OCI-LY7 (cell line): Measurements from ENCODE around the gene METRN. TPM values are rescaled to one million over a fixed set of nuclear protein-coding genes. Genes with fewer than 3 reads are reported as not detected.

Experiments used
- BruUV-seq: library from RNA; stranded (reverse); fragments of 400-500 nt; replicated peaks from 2 replicates; lab custom pipeline; 2021; lab: Mats Ljungman, UMichigan
- CTCF ChIA-PET: fragments of 300-600 bp; sonication (Branson Sonifier 250); formaldehyde crosslinking; loops from one replicate; lab custom pipeline; 2022; ENCODE audit warnings: antibody characterized with exemption; ENCODE audit not compliant: unreplicated experiment; lab: Charles Lee
- POLR2A ChIA-PET: fragments of 300-600 bp; sonication (Branson Sonifier 250); formaldehyde crosslinking; loops from one replicate; lab custom pipeline; 2022; ENCODE audit warnings: antibody characterized with exemption; lab: Charles Lee
- DNase-seq: peaks from one replicate; pipeline ENCODE4 v3.0.0-alpha.2; 2015; ENCODE audit warnings: low spot score
- H2AFZ ChIP-seq: fragments of 200-600 bp; sonication (generic), shearing (Covaris generic); 2 replicates; pipeline ENCODE4 v1.6.1; 2014; ENCODE audit warnings: mild to moderate bottlenecking, antibody characterized with exemption, low read length, moderate library complexity
- H3K27ac ChIP-seq: fragments of 200-600 bp; sonication (generic); 2 replicates; pipeline ENCODE4 v1.5.1; 2014; ENCODE audit warnings: mixed run types, low read depth, mild to moderate bottlenecking, moderate library complexity, low read length, inconsistent platforms; ENCODE audit not compliant: poor library complexity, severe bottlenecking
- H3K36me3 ChIP-seq: fragments of 200-600 bp; sonication (generic); 2 replicates; pipeline ENCODE4 v1.6.1; 2014; ENCODE audit warnings: mild to moderate bottlenecking, antibody characterized with exemption, low read length, moderate library complexity, mixed read lengths; ENCODE audit not compliant: insufficient read depth
- H3K4me1 ChIP-seq: fragments of 200-600 bp; sonication (generic); 2 replicates; pipeline ENCODE4 v1.5.1; 2014; ENCODE audit warnings: mild to moderate bottlenecking, low read length; ENCODE audit not compliant: insufficient read depth, poor library complexity, severe bottlenecking
- H3K4me2 ChIP-seq: fragments of 200-600 bp; sonication (generic); 2 replicates; pipeline ENCODE4 v1.6.1; 2014; ENCODE audit warnings: mild to moderate bottlenecking, low read length
- H3K4me3 ChIP-seq: fragments of 200-600 bp; sonication (generic); 2 replicates; pipeline ENCODE4 v1.5.1; 2014; ENCODE audit warnings: mild to moderate bottlenecking, low read depth, low read length; ENCODE audit not compliant: poor library complexity, severe bottlenecking
- H3K79me2 ChIP-seq: fragments of 200-600 bp; sonication (generic); 2 replicates; pipeline ENCODE4 v1.6.1; 2016; ENCODE audit warnings: low read depth, mild to moderate bottlenecking, low read length, moderate library complexity, mixed read lengths; ENCODE audit not compliant: insufficient read depth
- H3K9me2 ChIP-seq: fragments of 200-600 bp; sonication (generic); 2 replicates; pipeline ENCODE4 v1.6.1; 2016; ENCODE audit warnings: mild to moderate bottlenecking, low read length, mixed read lengths; ENCODE audit not compliant: insufficient read depth
- H3K9me3 ChIP-seq: fragments of 200-600 bp; sonication (generic); 2 replicates; pipeline ENCODE4 v1.6.1; 2014; ENCODE audit warnings: mild to moderate bottlenecking, mixed run types, low read length, mixed read lengths
- H4K20me1 ChIP-seq: fragments of 200-600 bp; sonication (generic); 2 replicates; pipeline ENCODE4 v1.6.1; 2014; ENCODE audit warnings: mild to moderate bottlenecking, antibody characterized with exemption, low read length, moderate library complexity, mixed read lengths; ENCODE audit not compliant: insufficient read depth
- CTCF ChIP-seq: fragments of 200-600 bp; sonication (generic); conservative IDR thresholded peaks from 2 replicates; pipeline ENCODE4 v1.5.1; 2014; ENCODE audit warnings: mild to moderate bottlenecking, antibody characterized with exemption, low read length, moderate library complexity, mixed read lengths
- EZH2phosphoT487 ChIP-seq: fragments of 200-600 bp; sonication (generic); IDR thresholded peaks from 2 replicates; pipeline ENCODE4 v1.6.1; 2018; ENCODE audit warnings: low read depth, borderline replicate concordance, mild to moderate bottlenecking, mixed run types, antibody characterized with exemption, low read length, moderate library complexity, mixed read lengths
- intact Hi-C: fragments of 100-400 bp; cut with micrococcal nuclease; formaldehyde crosslinking; loops from one replicate; pipeline ENCODE4 v1.10.0; 2022; ENCODE audit not compliant: unreplicated experiment
- total RNA-seq, 2 experiments: library from RNA; depleted of rRNA in 1 of 2; stranded (reverse); fragments of >200 nt in 1 of 2; shearing (Covaris generic) in 1 of 2; gene quantifications; 2 replicates each; pipeline ENCODE4 v1.2.3, GENCODE V29; 2014 to 2022

The METRN gene
- total RNA-seq, 2 experiments from 2014 or later: 14.4 to 15.9 TPM

GRCh38 chr16:739560-740458, 24.9 kb downstream of the METRN start:
- H2AFZ ChIP-seq: no peak overlapping the region

GRCh38 chr16:740459-740763, 25.5 kb downstream of the METRN start:
- CTCF ChIA-PET: interaction anchor here (0.7 kb wide), 1 partner anchor 20 kb away, joined by 4 read pairs; no protein-coding TSS in a partner anchor
- peak overlapping the region; percentile 89 for H3K4me2 ChIP-seq
- H4K20me1 ChIP-seq: no peaks in the 10 kb centered on the region
- peak overlapping the region; percentile 97 for H3K27ac ChIP-seq
- no TSS peak for BruUV-seq
- no peaks in the 10 kb centered on the region for H3K9me3 ChIP-seq
- peaks cover 24% of the 10 kb centered on the region for H3K36me3 ChIP-seq
- H3K4me3 ChIP-seq: peak overlapping the region; percentile 91
- peaks cover 50% of the 10 kb centered on the region for H3K4me1 ChIP-seq
- DNase-seq: no peak
- TF ChIP-seq CTCF: no peak
- TF ChIP-seq EZH2phosphoT487: no peak
- H2AFZ ChIP-seq: no peak overlapping the region; the same call in 1 of the 2 replicates
- intact Hi-C loops: no loop called here
- POLR2A ChIA-PET: interaction anchor here (0.8 to 5.2 kb wide), 2 partner anchors 20 to 28 kb away, joined by 3 to 26 read pairs; partner anchors contain the start of gene ANTKMT
- H3K79me2 ChIP-seq: peaks cover 34% of the 10 kb centered on the region
- no peaks in the 10 kb centered on the region for H3K9me2 ChIP-seq

More at GRCh38 chr16:739560-740458, 24.9 kb downstream of the METRN start:
- Histone ChIP-seq H3K4me2 (peak overlapping the region; percentile 89), H3K9me3 (no peaks in the 10 kb centered on the region), H4K20me1 (no peaks in the 10 kb centered on the region), H3K4me1 (peaks cover 51% of the 10 kb centered on the region), H3K36me3 (peaks cover 30% of the 10 kb centered on the region), H3K9me2 (no peaks in the 10 kb centered on the region), H3K4me3 (peak overlapping the region; percentile 91), H3K79me2 (peaks cover 34% of the 10 kb centered on the region), H3K27ac (peak overlapping the region; percentile 97)
- CTCF ChIA-PET: no interaction called here
- TSS peak; percentile 56 for BruUV-seq
- POLR2A ChIA-PET: interaction anchor here (0.8 to 5.2 kb wide), 2 partner anchors 19 to 27 kb away, joined by 3 to 26 read pairs; partner anchors contain the start of gene ANTKMT
- TF ChIP-seq EZH2phosphoT487 (no peak), CTCF (no peak)
- no peak for DNase-seq
- intact Hi-C loops: loop anchor here (2.0 kb wide), 1 partner anchor 19 kb away; the partner anchor contains the start of gene ANTKMT
